Neural cell (in vitro differentiated cells): ENCODE data around the gene VPS41.

Source experiments
- CTCF ChIP-seq: fragments of 450-650 bp; IDR thresholded peaks from 2 replicates; pipeline ENCODE4 v1.5.1; 2014; ENCODE audit warnings: antibody characterized with exemption, mild to moderate bottlenecking, moderate library complexity; ENCODE audit not compliant: poor library complexity, severe bottlenecking
- EP300 ChIP-seq: fragments of 450-650 bp; conservative IDR thresholded peaks from 2 replicates; pipeline ENCODE4 v1.6.1; 2014; ENCODE audit warnings: antibody characterized with exemption, mild to moderate bottlenecking, moderate library complexity; ENCODE audit not compliant: poor library complexity, severe bottlenecking
- EZH2 ChIP-seq: fragments of 200-600, 300-800 bp; shearing (Covaris generic), sonication (generic); IDR thresholded peaks from 2 replicates; pipeline ENCODE4 v1.6.1; 2014; ENCODE audit warnings: antibody characterized with exemption, low read length, borderline replicate concordance, mild to moderate bottlenecking; ENCODE audit not compliant: insufficient read depth, poor library complexity, severe bottlenecking
- POLR2AphosphoS5 ChIP-seq: IDR thresholded peaks from 2 replicates; pipeline ENCODE4 v1.6.1; 2012

- no peak for TF ChIP-seq POLR2AphosphoS5
- TF ChIP-seq CTCF = no peak
- no peak for TF ChIP-seq EZH2
- TF ChIP-seq EP300 = no peak
Observed at GRCh38 chr7:38777609-38778008, 131.4 kb downstream of the VPS41 start.
